Lower leg skin (tissue), 4 donors: Measurements from ENCODE around the gene NELFB. TPM values are rescaled to one million over a fixed set of nuclear protein-coding genes. Genes with fewer than 3 reads are reported as not detected.

Source experiments
- DNase-seq, 2 donors: peaks; one replicate each; pipeline ENCODE4 v3.0.0-alpha.2; 2019; ENCODE audit warnings: low spot score in 2 of 2
- H3K4me3 ChIP-seq: fragments of 200-600 bp; sonication (generic); 2 replicates; pipeline ENCODE4 v1.5.1; 2017; ENCODE audit warnings: mild to moderate bottlenecking, low read depth; ENCODE audit not compliant: poor library complexity, severe bottlenecking
- CTCF ChIP-seq, 3 donors: fragments of 450-650 bp; IDR thresholded peaks; one replicate each; pipeline ENCODE4 v1.5.1; 2016; ENCODE audit warnings: antibody characterized with exemption in 3 of 3, mild to moderate bottlenecking in 3 of 3, moderate library complexity in 2 of 3
- POLR2A ChIP-seq, 2 donors: fragments of 450-650 bp; IDR thresholded peaks; one replicate each; pipeline ENCODE4 v1.6.1; 2016 to 2017; ENCODE audit warnings: antibody characterized with exemption in 2 of 2, mild to moderate bottlenecking in 1 of 2, moderate library complexity in 1 of 2
- WGBS, 2 donors: methylation state at CpG; one replicate each; pipeline ENCODE4 v1.1.5; 2018; 5-methylcytosine and 5-hydroxymethylcytosine counted together
- intact Hi-C: fragments of 100-400 bp; cut with DNase I; formaldehyde crosslinking; loops from one replicate; pipeline ENCODE4 v1.15.0; 2023; ENCODE audit warnings: low total_unique reads
- total RNA-seq, 4 donors: library from RNA; depleted of rRNA; stranded (reverse); fragments of >200 nt; gene quantifications; one replicate each; pipeline ENCODE4 v1.1.0, GENCODE V29; 2016

NELFB gene
- total RNA-seq: 10 to 100 TPM; 40.7 to 52.7 (median 49.9) TPM

DNA sequence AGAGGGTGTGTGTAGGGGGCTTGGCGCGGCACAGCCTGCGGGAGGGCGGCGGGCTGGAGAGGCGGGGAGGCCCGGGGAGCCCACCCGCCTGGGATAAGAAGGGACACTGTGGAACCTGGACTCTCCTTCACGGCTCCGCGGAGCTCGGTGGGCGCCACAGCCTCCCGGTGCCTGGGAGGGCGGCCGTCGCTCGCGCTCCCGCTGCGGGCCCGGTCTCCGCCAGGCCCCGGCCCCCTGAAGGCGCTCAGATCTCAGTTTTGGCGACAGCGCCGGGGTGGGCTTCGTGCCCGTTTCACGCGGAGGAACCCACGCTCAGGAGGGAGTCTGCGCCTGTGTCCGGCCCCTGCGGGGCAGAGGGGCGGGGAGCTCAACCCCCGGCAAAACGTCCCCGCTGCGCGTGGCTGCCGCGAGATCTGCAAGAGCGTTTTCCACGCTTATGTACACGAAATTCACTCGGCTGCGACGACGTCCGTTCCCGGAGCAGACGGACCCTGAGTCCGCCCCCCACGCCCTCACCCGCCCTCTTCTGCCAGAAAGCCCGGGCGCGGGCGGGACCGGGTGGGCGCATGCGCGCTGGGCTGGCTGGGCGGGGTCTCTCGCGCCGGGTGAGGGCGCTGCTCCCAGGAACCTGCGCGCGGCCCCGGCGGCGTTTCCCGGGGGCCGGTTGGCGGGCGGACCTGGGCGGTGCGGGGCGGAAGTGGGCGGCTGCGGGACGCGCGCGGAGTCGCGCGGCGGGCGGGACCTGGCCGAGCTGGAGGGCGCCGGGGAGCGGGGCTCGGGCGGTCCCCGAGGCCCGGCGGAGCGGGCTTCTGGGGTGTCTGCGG, at the start of gene NELFB:
Gene NELFB, plus strand, starts transcription at position 704 of the 824 bp plus-strand sequence.
- peak within 1 kb of the TSS; percentile 83 for H3K4me3 ChIP-seq
- 3 to 6% methylated on average over 24 to 40 of the region's 105 CpGs for WGBS, 2 donors
- TF ChIP-seq CTCF (IDR thresholded peaks at IDR 0.05): no peak
- no peak for TF ChIP-seq POLR2A (IDR thresholded peaks at IDR 0.05)
- intact Hi-C loops: no loop called here
- peak; percentile 84 to 97 for DNase-seq

DNA sequence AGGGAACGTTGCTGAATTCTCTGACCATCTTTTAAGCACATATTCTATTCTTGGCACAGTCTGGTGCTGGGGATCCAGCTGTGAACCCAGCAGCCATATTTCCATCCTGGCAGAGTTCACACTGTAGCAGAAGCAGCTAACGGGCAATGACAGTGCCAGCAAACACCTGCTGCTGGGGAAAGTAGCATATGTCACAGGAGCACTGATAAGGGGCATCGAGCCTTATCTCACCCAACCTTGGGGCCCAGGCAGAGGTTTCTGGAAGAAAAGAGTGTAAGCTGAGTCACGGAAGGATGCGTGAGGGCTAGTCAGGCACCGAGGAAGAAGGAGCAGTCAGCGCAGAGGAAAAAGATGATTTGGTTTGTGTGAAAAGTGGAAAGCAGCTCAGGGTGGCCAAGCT, 48.5 kb upstream of the NELFB start:
- TF ChIP-seq CTCF (IDR thresholded peaks at IDR 0.05) (no peak), POLR2A (IDR thresholded peaks at IDR 0.05) (no peak)
- H3K4me3 ChIP-seq: no peak overlapping the region
- intact Hi-C loops: no loop called here
- WGBS, 2 donors: 71 to 82% methylated on average over 7 of the region's 7 CpGs
- DNase-seq: no peak

GRCh38 chr9:137211532-137211931, 43.6 kb upstream of the NELFB start:
- no peak for DNase-seq
- intact Hi-C loops: no loop called here
- H3K4me3 ChIP-seq: no peak overlapping the region
- 80 to 83% methylated on average over 13 of the region's 13 CpGs for WGBS, 2 donors
- TF ChIP-seq POLR2A (IDR thresholded peaks at IDR 0.05) (no peak), CTCF (IDR thresholded peaks at IDR 0.05) (no peak)

DNA sequence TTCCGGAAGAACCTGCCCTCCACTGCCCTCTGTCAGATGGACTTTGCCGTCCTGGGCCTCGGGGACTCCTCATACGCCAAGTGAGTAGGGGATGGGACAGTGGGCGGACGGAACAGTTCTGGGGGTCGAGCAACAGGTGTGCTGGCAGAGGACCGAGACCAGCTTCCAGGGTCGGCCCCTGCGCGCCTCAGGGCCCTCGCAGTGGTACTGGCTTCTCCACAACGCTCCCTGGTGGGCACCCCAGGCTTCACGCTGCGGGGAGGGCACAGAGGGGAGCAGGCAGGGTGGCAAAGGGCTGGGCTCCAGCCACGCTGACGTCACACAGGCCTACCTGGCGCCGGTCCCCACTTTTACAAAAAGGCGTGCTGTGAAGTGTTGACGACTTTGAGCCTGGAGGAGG, 42.6 kb upstream of the NELFB start:
- 71 to 87% methylated on average over 17 to 21 of the region's 21 CpGs for WGBS, 2 donors
- intact Hi-C loops: no loop called here
- DNase-seq: no peak
- H3K4me3 ChIP-seq: no peak overlapping the region
- TF ChIP-seq POLR2A (IDR thresholded peaks at IDR 0.05) (no peak), CTCF (IDR thresholded peaks at IDR 0.05) (no peak)

- H3K4me3 ChIP-seq: no peak overlapping the region
- TF ChIP-seq CTCF (IDR thresholded peaks at IDR 0.05): no peak
- intact Hi-C loops: no loop called here
- 90 to 93% methylated on average over 45 to 49 of the region's 49 CpGs for WGBS, 2 donors
- DNase-seq: no peak
Observed at GRCh38 chr9:137213160-137214060, 41.7 kb upstream of the NELFB start.
